ENCODE measurements around the gene SLC8A1. TPM values are rescaled to one million over a fixed set of nuclear protein-coding genes. Genes with fewer than 3 reads are reported as not detected.

SLC8A1 gene
- total and polyA plus RNA-seq, 7 experiments from 2014 or later, result 0.95 to 22.8 (median 1.5) TPM; not detected in 2

DNA sequence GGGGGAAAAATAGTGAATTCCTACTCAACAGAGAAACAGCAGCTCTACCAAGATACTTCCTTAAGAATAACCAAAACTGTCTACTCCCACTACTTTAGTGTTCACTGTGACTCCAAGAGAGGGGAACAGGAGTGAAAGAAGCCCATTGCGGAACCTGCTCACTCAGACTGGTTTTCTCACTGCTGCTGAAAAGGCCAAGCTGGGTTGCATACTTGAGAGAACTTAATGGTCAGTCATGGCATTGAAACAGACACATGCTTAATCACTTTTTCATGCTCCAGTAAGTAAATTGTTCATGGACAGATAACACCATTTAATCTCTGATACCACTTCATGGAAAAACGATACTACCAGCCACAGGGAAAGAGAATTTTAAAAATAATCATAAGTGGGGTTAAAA, 35.7 kb upstream of the SLC8A1 start:
- Mint-ChIP-seq H3K27ac (no peak overlapping the region), H3K36me3 (no peaks in the 10 kb centered on the region), H3K9me3 (peaks cover 0 to 2% (median 0%) of the 10 kb centered on the region in 11 donors), H3K4me3 (no peak overlapping the region), H3K4me1 (peaks cover 0 to 27% (median 10%) of the 10 kb centered on the region in 7 donors), H3K27me3 (no peaks in the 10 kb centered on the region)
- intact Hi-C loops (cut with micrococcal nuclease), result no loop called here
- Histone ChIP-seq H3K27me3 (ENCODE audit: control insufficient read depth in 2 of 2, insufficient read depth in 2 of 2, low read length in 2 of 2) (no peaks in the 10 kb centered on the region), H3K27ac (ENCODE audit: low read depth, low read length) (no peak overlapping the region), H3K4me1 (ENCODE audit: control insufficient read depth in 2 of 2, insufficient read depth in 2 of 2, low read length in 2 of 2) (no peaks in the 10 kb centered on the region), H3K36me3 (ENCODE audit: control insufficient read depth in 2 of 3, insufficient read depth in 3 of 3, low read length in 3 of 3) (no peaks in the 10 kb centered on the region), H3K9me3 (ENCODE audit: control insufficient read depth in 2 of 3, low read length in 3 of 3) (no peaks in the 10 kb centered on the region), H3K4me3 (ENCODE audit: low read length) (no peak overlapping the region)
- DNase-seq, result no peak
- peak; percentile 66 for ATAC-seq
- ChIA-PET POLR2A (no interaction called here), CTCF (no interaction called here)

- no peak overlapping the region for H3K27ac Mint-ChIP-seq
- intact Hi-C loops (cut with micrococcal nuclease), result no loop called here
- Histone ChIP-seq H3K4me3 (ENCODE audit: low read length) (no peak overlapping the region), H3K4me1 (ENCODE audit: control insufficient read depth in 2 of 2, insufficient read depth in 2 of 2, low read length in 2 of 2) (no peaks in the 10 kb centered on the region), H3K36me3 (ENCODE audit: control insufficient read depth in 2 of 3, insufficient read depth in 3 of 3, low read length in 3 of 3) (no peaks in the 10 kb centered on the region), H3K9me3 (ENCODE audit: control insufficient read depth in 2 of 3, low read length in 3 of 3) (no peaks in the 10 kb centered on the region), H3K27me3 (ENCODE audit: control insufficient read depth in 2 of 2, insufficient read depth in 2 of 2, low read length in 2 of 2) (no peaks in the 10 kb centered on the region), H3K27ac (ENCODE audit: low read depth, low read length) (no peak overlapping the region)
- POLR2A ChIA-PET, result no interaction called here
- DNase-seq, result no peak
- no peak overlapping the region for H3K4me3 Mint-ChIP-seq
- peaks cover 0 to 2% (median 0%) of the 10 kb centered on the region in 11 donors for H3K9me3 Mint-ChIP-seq
- ATAC-seq, result no peak
- H3K4me1 Mint-ChIP-seq, result peaks cover 0 to 25% (median 10%) of the 10 kb centered on the region in 7 donors
- CTCF ChIA-PET, result no interaction called here
- no peaks in the 10 kb centered on the region for H3K27me3 Mint-ChIP-seq
- H3K36me3 Mint-ChIP-seq, result no peaks in the 10 kb centered on the region
These were observed 34.0 kb upstream of the SLC8A1 start for GRCh38 chr2:40485854-40486253.

DNA sequence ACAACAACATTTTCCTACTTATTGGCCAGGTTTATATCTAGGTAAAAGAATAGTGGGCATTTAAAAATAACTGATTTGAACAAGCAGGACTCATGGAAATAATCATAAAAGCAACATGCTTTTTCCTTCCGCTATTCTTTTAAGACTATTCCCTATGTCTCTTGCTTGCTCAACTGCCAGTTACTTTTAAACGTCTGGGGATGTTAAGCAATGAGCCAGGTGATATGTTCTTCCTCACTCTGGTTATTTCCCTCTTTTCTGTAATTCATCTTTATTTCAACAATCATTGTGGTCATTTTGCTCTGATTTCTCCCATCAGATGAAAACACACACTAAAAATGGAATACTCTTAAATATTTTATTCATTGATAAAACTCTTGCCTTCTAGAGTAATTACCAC, 33.4 kb upstream of the SLC8A1 start:
- H3K4me1 ChIP-seq (ENCODE audit: control insufficient read depth in 2 of 2, insufficient read depth in 2 of 2, low read length in 2 of 2), result no peaks in the 10 kb centered on the region
- no peak overlapping the region for H3K4me3 ChIP-seq (ENCODE audit: low read length)
- H3K27ac ChIP-seq (ENCODE audit: low read depth, low read length), result no peak overlapping the region
- ChIA-PET POLR2A (no interaction called here), CTCF (no interaction called here)
- no peak overlapping the region for H3K4me3 Mint-ChIP-seq
- peaks cover 0 to 2% (median 0%) of the 10 kb centered on the region in 11 donors for H3K9me3 Mint-ChIP-seq
- no peak for DNase-seq
- no peaks in the 10 kb centered on the region for H3K9me3 ChIP-seq (ENCODE audit: control insufficient read depth in 2 of 3, low read length in 3 of 3)
- intact Hi-C loops (cut with micrococcal nuclease), result no loop called here
- no peak overlapping the region for H3K27ac Mint-ChIP-seq
- no peaks in the 10 kb centered on the region for H3K36me3 ChIP-seq (ENCODE audit: control insufficient read depth in 2 of 3, insufficient read depth in 3 of 3, low read length in 3 of 3)
- no peaks in the 10 kb centered on the region for H3K36me3 Mint-ChIP-seq
- no peaks in the 10 kb centered on the region for H3K27me3 ChIP-seq (ENCODE audit: control insufficient read depth in 2 of 2, insufficient read depth in 2 of 2, low read length in 2 of 2)
- H3K4me1 Mint-ChIP-seq, result peaks cover 0 to 21% (median 10%) of the 10 kb centered on the region in 7 donors
- H3K27me3 Mint-ChIP-seq, result no peaks in the 10 kb centered on the region
- ATAC-seq, result no peak

GRCh38 chr2:40483549-40484243, 31.8 kb upstream of the SLC8A1 start:
- H3K4me1 Mint-ChIP-seq, result peaks cover 0 to 10% (median 0%) of the 10 kb centered on the region in 7 donors
- no peak overlapping the region for H3K27ac Mint-ChIP-seq
- H3K27me3 Mint-ChIP-seq, result no peaks in the 10 kb centered on the region
- ATAC-seq, result no peak
- H3K9me3 ChIP-seq (ENCODE audit: control insufficient read depth in 2 of 3, low read length in 3 of 3), result no peaks in the 10 kb centered on the region
- no peaks in the 10 kb centered on the region for H3K36me3 Mint-ChIP-seq
- H3K9me3 Mint-ChIP-seq, result peaks cover 0 to 2% (median 0%) of the 10 kb centered on the region in 11 donors
- no peaks in the 10 kb centered on the region for H3K4me1 ChIP-seq (ENCODE audit: control insufficient read depth in 2 of 2, insufficient read depth in 2 of 2, low read length in 2 of 2)
- H3K27ac ChIP-seq (ENCODE audit: low read depth, low read length), result no peak overlapping the region
- no peak overlapping the region for H3K4me3 ChIP-seq (ENCODE audit: low read length)
- intact Hi-C loops (cut with micrococcal nuclease), result no loop called here
- DNase-seq, result no peak
- no peaks in the 10 kb centered on the region for H3K27me3 ChIP-seq (ENCODE audit: control insufficient read depth in 2 of 2, insufficient read depth in 2 of 2, low read length in 2 of 2)
- H3K4me3 Mint-ChIP-seq, result no peak overlapping the region
- H3K36me3 ChIP-seq (ENCODE audit: control insufficient read depth in 2 of 3, insufficient read depth in 3 of 3, low read length in 3 of 3), result no peaks in the 10 kb centered on the region
- ChIA-PET CTCF (interaction anchor here (0.6 kb wide), 1 partner anchor 17 kb away, joined by 3 read pairs; no protein-coding TSS in a partner anchor), POLR2A (no interaction called here)

GRCh38 chr2:40480596-40480995, 28.7 kb upstream of the SLC8A1 start:
- Mint-ChIP-seq H3K27me3 (peaks cover 0 to 5% (median 0%) of the 10 kb centered on the region in 5 donors), H3K9me3 (peaks cover 0 to 6% (median 0%) of the 10 kb centered on the region in 11 donors), H3K4me1 (no peaks in the 10 kb centered on the region), H3K4me3 (no peak overlapping the region), H3K27ac (no peak overlapping the region), H3K36me3 (no peaks in the 10 kb centered on the region)
- Histone ChIP-seq H3K27ac (ENCODE audit: low read depth, low read length) (no peak overlapping the region), H3K27me3 (ENCODE audit: control insufficient read depth in 2 of 2, insufficient read depth in 2 of 2, low read length in 2 of 2) (no peaks in the 10 kb centered on the region), H3K9me3 (ENCODE audit: control insufficient read depth in 2 of 3, low read length in 3 of 3) (no peaks in the 10 kb centered on the region), H3K36me3 (ENCODE audit: control insufficient read depth in 2 of 3, insufficient read depth in 3 of 3, low read length in 3 of 3) (no peaks in the 10 kb centered on the region), H3K4me1 (ENCODE audit: control insufficient read depth in 2 of 2, insufficient read depth in 2 of 2, low read length in 2 of 2) (no peaks in the 10 kb centered on the region), H3K4me3 (ENCODE audit: low read length) (no peak overlapping the region)
- intact Hi-C loops (cut with micrococcal nuclease), result no loop called here
- no peak for ATAC-seq
- POLR2A ChIA-PET, result no interaction called here
- CTCF ChIA-PET, result no interaction called here
- no peak for DNase-seq

DNA sequence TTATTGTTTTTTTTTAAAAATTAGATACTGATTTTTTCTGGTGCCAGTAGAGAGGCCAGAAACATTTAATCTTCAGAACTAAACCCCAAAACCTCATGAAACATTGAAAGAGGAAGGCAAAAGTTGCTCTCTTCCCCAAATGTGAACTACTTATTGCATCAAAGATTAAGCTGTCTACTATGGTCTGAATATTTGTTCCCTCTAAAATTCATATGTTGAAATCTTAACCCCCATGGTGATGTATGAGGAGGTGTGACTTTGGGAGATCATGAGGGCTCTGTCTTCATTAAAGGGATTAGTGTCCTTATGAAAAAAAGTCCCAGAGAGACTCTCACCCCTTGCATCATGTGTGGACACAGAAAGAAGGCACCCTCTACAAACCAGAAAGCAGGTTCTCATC, 28.2 kb upstream of the SLC8A1 start:
- Histone ChIP-seq H3K27me3 (ENCODE audit: control insufficient read depth in 2 of 2, insufficient read depth in 2 of 2, low read length in 2 of 2) (no peaks in the 10 kb centered on the region), H3K4me1 (ENCODE audit: control insufficient read depth in 2 of 2, insufficient read depth in 2 of 2, low read length in 2 of 2) (no peaks in the 10 kb centered on the region), H3K36me3 (ENCODE audit: control insufficient read depth in 2 of 3, insufficient read depth in 3 of 3, low read length in 3 of 3) (no peaks in the 10 kb centered on the region), H3K4me3 (ENCODE audit: low read length) (no peak overlapping the region), H3K9me3 (ENCODE audit: control insufficient read depth in 2 of 3, low read length in 3 of 3) (no peaks in the 10 kb centered on the region), H3K27ac (ENCODE audit: low read depth, low read length) (no peak overlapping the region)
- H3K4me3 Mint-ChIP-seq, result no peak overlapping the region
- no peak overlapping the region for H3K27ac Mint-ChIP-seq
- ATAC-seq (peak; percentile 82), DNase-seq (no peak)
- no peaks in the 10 kb centered on the region for H3K4me1 Mint-ChIP-seq
- intact Hi-C loops (cut with micrococcal nuclease), result no loop called here
- H3K9me3 Mint-ChIP-seq, result peaks cover 0 to 6% (median 0%) of the 10 kb centered on the region in 11 donors
- H3K36me3 Mint-ChIP-seq, result no peaks in the 10 kb centered on the region
- H3K27me3 Mint-ChIP-seq, result peaks cover 0 to 5% (median 0%) of the 10 kb centered on the region in 5 donors
- ChIA-PET CTCF (no interaction called here), POLR2A (no interaction called here)

DNA sequence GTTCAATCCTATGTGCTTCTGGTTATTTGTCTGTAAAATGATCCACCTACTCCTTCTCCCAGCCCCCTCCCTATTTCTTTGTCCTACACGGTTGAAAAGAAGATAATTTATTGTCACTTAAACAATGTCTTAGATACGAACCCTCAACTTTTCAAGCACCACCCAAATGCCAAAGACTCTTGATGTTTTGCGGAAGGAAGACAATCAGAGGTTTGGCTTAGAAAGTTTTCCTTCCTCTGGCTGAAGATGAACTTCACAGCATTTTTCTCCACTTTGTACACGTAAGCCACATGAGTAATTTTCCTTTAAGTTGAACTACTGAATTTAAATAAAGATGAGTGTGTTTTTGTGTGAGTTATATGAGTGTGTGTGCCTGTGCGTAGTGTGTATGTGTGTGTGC, 25.5 kb upstream of the SLC8A1 start:
- no peak for ATAC-seq
- Mint-ChIP-seq H3K27ac (no peak overlapping the region), H3K27me3 (peaks cover 0 to 5% (median 0%) of the 10 kb centered on the region in 5 donors), H3K36me3 (no peaks in the 10 kb centered on the region), H3K4me3 (no peak overlapping the region), H3K9me3 (peaks cover 0 to 6% (median 0%) of the 10 kb centered on the region in 11 donors), H3K4me1 (no peaks in the 10 kb centered on the region)
- no peak overlapping the region for H3K4me3 ChIP-seq (ENCODE audit: low read length)
- no peak for DNase-seq
- H3K27ac ChIP-seq (ENCODE audit: low read depth, low read length), result no peak overlapping the region
- ChIA-PET CTCF (no interaction called here), POLR2A (no interaction called here)
- no peaks in the 10 kb centered on the region for H3K27me3 ChIP-seq (ENCODE audit: control insufficient read depth in 2 of 2, insufficient read depth in 2 of 2, low read length in 2 of 2)
- intact Hi-C loops (cut with micrococcal nuclease), result no loop called here
- no peaks in the 10 kb centered on the region for H3K36me3 ChIP-seq (ENCODE audit: control insufficient read depth in 2 of 3, insufficient read depth in 3 of 3, low read length in 3 of 3)
- H3K4me1 ChIP-seq (ENCODE audit: control insufficient read depth in 2 of 2, insufficient read depth in 2 of 2, low read length in 2 of 2), result no peaks in the 10 kb centered on the region
- no peaks in the 10 kb centered on the region for H3K9me3 ChIP-seq (ENCODE audit: control insufficient read depth in 2 of 3, low read length in 3 of 3)

All from naive thymus-derived CD4-positive, alpha-beta T cell (primary cell).